PFSK-1 (cell line): ENCODE measurements around the gene SLC39A10.

Source experiments
- FOXP2 ChIP-seq: optimal IDR thresholded peaks from 2 replicates; pipeline ENCODE3; 2011; ENCODE audit warnings: borderline replicate concordance, control low read depth, inconsistent platforms; ENCODE audit not compliant: insufficient read depth; ENCODE audit errors: extremely low read length, extremely low read depth
- POLR2AphosphoS5 ChIP-seq: IDR thresholded peaks from 2 replicates; pipeline ENCODE4 v1.6.1; 2012; ENCODE audit warnings: low read depth, mild to moderate bottlenecking, control low read depth, low read length, moderate library complexity
- REST ChIP-seq, 2 experiments: IDR thresholded peaks; 2 replicates each; pipeline versions ENCODE4 v1.6.1 to v1.8.0; 2011 to 2012; ENCODE audit warnings: low read depth in 2 of 2, low read length in 2 of 2, control low read depth in 1 of 2, inconsistent platforms in 1 of 2, mild to moderate bottlenecking in 1 of 2, moderate library complexity in 1 of 2; ENCODE audit not compliant: insufficient read depth in 1 of 2
- SIN3A ChIP-seq: IDR thresholded peaks from 2 replicates; pipeline ENCODE4 v1.6.1; 2012; ENCODE audit warnings: mild to moderate bottlenecking, low read length, moderate library complexity, borderline replicate concordance; ENCODE audit not compliant: insufficient read depth
- TAF1 ChIP-seq: IDR thresholded peaks from 2 replicates; pipeline ENCODE4 v1.6.1; 2012; ENCODE audit warnings: low read length, control low read depth, borderline replicate concordance; ENCODE audit not compliant: insufficient read depth

- TF ChIP-seq POLR2AphosphoS5 (no peak), SIN3A (no peak), TAF1 (no peak), REST (IDR thresholded peaks at IDR 0.05; ENCODE audit: insufficient read depth in 1 of 2, low read depth in 2 of 2, low read length in 2 of 2) (no peak), FOXP2 (no peak)
Observed at GRCh38 chr2:195782156-195782555, 125.1 kb downstream of the SLC39A10 start.
